GM21717 (cell line): ENCODE data around the gene PI4KB.

Experiments
- ATAC-seq: cut with Tn5 transposase; IDR thresholded peaks from one replicate; pipeline ENCODE4 v1.9.1; 2021; ENCODE audit warnings: mild to moderate bottlenecking, moderate library complexity; ENCODE audit not compliant: unreplicated experiment

Gene PI4KB

GRCh38 chr1:151346769-151347522 lies 19.7 kb upstream of the PI4KB start, which contains the start of gene RFX5:
RFX5 (minus strand) TSS chr1:151347252; CDS start chr1:151346320, 932 bp downstream.
- ATAC-seq = peak; percentile 92

GRCh38 chr1:151346082-151346768 lies 19.0 kb upstream of the PI4KB start:
- ATAC-seq = no peak

DNA sequence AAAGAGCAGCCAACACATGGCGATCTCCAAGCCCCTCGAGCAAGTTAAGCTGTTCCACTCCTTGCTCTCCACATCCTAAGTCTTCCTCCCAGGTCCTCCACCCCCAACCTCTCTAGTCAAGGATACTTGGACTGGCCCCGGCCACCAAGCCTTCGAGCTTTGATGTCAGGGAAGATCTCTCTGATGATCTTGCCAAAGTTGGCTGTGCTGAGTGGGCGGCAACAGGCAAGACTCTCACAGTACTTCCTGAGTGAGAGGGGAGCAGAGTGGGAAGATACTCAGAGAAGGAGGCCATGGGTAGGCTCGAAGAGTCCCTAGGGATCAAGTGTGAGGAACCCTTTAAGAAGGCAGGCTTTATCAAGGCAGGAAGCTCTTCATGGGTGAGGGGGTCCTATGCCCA lies 17.1 kb upstream of the PI4KB start:
- no peak for ATAC-seq

DNA sequence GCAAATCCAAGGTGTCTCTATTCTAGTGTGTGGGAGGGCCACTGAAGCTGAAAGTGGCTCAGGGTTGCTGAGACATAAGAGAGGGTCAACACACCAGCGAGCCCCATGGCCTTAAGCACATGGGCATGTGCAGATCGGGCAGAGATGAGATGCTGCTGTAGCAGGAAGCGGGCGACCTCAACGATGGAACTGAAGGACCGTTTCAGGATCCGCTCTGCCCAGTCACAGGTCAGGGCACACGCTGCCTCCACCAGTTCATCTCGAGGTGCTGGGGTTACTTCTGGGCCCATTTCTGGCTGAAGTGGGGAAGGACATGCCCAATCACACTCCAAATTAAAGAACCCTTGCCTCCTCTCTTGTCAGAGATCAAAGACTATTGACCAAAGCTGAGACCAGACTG lies 16.4 kb upstream of the PI4KB start:
- ATAC-seq = no peak

GRCh38 chr1:151342569-151342968 lies 15.4 kb upstream of the PI4KB start:
- no peak for ATAC-seq

- no peak for ATAC-seq
These were observed 14.8 kb upstream of the PI4KB start for GRCh38 chr1:151342021-151342420.

DNA sequence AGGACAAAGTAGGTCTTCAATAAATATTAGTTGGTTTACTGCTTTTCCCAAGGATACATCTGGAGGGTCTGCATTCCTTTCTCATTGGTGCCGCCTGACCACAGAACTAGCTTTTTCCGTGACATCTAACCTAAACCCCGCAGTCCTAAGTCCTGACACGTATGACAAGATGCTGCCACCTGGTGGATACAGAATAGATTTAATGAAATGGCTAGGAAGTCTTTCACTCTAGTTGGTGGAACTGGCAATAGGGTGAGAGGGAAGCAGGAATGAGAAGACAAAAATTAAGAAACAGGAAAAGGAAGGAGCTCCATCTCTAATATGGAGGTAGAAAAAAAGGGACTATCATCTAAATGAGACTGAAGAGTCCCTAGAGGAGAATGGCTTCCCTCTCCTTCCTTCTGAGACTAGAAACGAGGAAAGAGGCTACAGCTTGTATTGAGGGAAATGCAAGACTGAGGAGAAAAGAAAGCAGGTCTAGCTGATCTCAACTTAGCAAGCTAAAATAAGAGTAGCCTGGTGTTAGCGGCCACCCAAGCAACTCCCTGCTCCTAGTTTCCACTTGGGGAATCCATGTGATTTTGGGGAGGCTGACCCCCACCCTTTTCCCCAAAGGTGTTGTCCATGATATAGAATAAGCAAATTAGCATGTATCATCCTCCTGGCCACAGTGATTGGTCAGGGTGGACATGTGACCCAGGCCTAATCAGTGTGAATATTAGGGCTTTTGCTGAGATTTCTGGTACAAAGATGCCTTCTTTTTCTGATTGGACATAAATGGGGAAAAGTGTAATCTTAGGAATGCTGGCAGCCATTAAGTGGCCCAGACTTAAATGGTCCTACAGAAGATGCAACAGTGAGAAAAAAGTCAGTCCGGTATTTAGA lies 13.9 kb upstream of the PI4KB start:
- no peak for ATAC-seq

GRCh38 chr1:151336556-151336955 lies 9.3 kb upstream of the PI4KB start:
- no peak for ATAC-seq

DNA sequence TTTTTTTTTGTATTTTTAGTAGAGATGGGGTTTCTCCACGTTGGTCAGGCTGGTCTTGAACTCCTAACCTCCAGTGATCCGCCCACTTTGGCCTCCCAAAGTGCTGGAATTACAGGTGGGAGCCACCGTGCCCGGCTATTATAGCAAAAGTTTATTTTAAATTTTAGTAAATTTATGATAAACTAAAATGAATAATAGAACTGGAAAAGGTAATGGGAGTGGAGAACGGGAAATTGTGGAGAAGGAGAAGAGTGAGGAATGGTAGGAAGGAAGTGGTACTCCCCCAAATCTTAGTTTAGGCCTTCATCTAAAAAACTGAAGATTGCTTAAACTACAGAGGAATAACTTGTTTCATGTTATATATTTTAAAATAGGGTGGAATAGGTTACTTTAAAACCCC lies 7.6 kb upstream of the PI4KB start:
- no peak for ATAC-seq

DNA sequence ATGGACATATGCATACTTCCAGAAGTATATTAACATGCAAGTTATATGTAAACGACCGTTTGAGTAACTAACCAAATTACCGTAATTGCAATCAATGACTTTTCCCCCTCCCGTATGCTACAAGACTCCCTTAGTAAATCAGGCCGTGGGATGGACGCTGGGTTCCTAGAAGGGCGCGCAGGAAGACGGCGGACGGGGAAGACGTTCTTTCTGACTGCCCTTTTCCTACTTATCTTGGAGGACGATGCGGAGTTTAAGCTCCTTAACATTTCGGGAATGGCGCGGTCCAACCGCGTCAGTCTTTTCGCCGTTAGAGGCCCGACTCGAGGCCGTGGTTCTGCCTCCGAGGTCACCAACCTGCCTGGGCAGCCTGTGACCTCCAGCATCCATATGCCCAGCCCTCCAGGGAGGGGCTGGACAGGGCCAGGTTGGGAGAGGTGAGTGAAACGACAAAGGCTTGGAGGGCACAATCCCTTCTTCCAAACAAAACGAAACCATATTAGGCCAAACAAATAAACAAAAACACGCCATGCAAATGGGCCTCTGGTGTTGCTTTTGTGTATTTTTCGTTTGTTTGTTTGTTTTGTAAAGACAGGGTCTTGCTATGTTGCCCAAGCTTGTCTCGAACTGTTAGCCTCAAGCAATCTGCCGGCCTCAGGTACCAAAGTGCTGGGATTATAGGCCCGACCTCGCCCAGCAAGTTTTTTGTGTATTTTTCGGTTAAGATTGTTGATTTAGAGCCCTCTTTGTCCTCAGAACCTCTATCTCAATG lies 873 bp upstream of the PI4KB start:
- peak; percentile 7 for ATAC-seq

GRCh38 chr1:151326619-151327222 lies 495 bp downstream of the PI4KB start:
- ATAC-seq = peak; percentile 48

DNA sequence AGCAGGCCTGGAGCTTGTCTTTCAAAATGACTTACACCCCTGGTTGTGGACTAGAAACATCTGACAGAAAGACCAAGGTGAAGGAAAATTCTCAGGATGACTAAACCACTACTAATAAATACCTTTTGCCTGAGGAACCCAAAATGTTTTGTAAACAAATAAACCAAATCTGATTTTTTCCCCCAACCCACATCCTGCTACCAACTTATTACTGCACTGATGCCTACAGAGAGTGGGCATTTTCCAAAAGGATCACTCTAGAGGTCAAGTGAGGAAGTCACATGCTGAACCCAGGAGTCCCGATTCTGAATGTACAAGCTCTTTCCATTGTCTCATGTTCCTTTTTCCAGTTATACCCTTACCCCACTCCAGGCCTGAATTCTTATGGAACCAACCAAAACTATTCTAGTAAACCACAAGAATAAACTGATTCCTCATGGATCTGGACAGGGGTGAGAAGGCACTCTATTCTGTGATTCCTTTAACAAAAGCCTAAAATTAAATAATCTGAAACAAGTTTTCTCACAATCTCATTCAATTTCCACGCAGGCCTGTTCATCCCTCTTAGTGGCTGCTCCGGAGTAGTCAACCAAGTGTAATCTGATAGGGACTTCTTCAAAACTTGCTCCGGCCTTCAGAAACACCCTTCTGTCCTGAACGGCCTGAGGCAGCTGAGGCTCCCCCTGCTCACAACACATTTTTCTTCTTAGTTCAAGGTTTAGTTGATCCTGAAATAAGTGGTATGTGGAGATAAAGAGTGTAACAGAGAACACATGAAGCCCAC lies 1.4 kb downstream of the PI4KB start:
- ATAC-seq = no peak

- ATAC-seq = no peak
These were observed 2.0 kb downstream of the PI4KB start for GRCh38 chr1:151325231-151325630.

- ATAC-seq = no peak
These were observed 2.8 kb downstream of the PI4KB start for GRCh38 chr1:151324390-151324930.

DNA sequence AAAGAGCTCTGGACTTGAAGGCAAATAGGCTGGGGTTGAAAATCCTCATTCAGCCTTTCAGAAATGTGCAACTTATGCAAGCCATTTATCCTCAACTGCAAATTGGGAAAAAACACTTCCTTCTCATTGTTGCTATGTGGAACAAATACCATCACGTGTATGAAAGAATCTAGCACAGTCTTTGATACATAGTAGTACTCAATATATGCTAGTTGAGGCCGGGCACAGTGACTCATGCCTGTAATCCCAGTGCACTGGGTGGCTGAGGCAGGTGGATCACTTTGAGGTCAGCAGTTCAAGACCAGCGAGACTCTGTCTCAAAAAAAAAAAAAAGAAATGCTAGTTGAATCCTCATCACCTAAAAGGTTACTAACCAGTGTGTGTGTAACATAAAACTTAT lies 8.2 kb downstream of the PI4KB start:
- no peak for ATAC-seq

GRCh38 chr1:151315565-151316235 lies 11.5 kb downstream of the PI4KB start:
- no peak for ATAC-seq

DNA sequence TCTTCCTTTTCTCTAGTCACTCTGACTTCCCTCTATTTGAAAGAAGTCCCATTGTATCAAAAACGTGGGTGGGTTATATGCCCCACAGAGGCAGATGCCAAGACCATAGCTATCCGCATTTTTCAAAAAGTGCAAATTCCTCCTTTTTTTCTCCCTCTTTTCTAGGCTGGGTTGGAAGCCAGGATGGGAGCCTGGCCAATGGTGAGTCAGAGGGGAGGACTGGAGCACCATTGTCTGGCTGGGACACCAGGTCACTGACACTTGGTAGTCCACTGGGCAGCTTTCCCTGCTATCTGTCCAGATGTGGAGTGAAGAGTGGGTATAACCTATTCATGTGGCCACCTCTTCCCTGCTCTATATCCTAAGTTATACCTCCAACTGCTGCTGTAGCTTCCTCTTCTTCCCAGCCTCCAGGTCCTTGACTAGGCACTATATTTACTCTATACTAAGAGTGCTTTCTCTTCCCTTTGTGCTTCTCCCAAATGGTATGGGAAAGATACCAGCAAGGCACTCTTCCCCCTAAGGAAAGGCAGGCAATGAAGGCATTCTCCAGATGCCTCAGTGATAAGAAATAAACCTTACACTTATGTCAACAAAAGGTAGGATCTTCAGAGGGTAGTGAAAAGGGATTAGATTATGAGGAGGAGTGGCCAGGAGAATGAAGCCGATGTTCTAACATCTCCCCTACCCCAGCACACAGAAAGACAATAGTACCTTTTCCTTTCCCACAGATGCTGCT lies 12.9 kb downstream of the PI4KB start:
- no peak for ATAC-seq

- ATAC-seq = no peak
These were observed 13.7 kb downstream of the PI4KB start for GRCh38 chr1:151313501-151313900.
